Neural cell (in vitro differentiated cells): Measurements from ENCODE around the gene UNKL. TPM values are rescaled to one million over a fixed set of nuclear protein-coding genes. Genes with fewer than 3 reads are reported as not detected.

Experiments used
- H2AFZ ChIP-seq: fragments of 200-600, 300-800 bp; sonication (generic), shearing (Covaris generic); 2 replicates; pipeline ENCODE4 v1.6.0; 2014; ENCODE audit warnings: low read depth, mild to moderate bottlenecking, antibody characterized with exemption, low read length, moderate library complexity
- H3F3A ChIP-seq: fragments of 200-600 bp; shearing (Covaris generic); 2 replicates; pipeline ENCODE4 v1.6.1; 2016; ENCODE audit warnings: mild to moderate bottlenecking, moderate library complexity, mixed read lengths, antibody characterized with exemption, low read length; ENCODE audit not compliant: insufficient read depth, poor library complexity, severe bottlenecking
- H3K27ac ChIP-seq: fragments of 200-600, 300-800 bp; sonication (generic), shearing (Covaris generic); 2 replicates; pipeline ENCODE4 v1.5.1; 2014; ENCODE audit warnings: mild to moderate bottlenecking, low read length, moderate library complexity
- H3K27me3 ChIP-seq: fragments of 300-800, 200-600 bp; sonication (generic), shearing (Covaris generic); 2 replicates; pipeline ENCODE4 v1.6.0; 2014; ENCODE audit warnings: mild to moderate bottlenecking, low read depth, low read length, moderate library complexity; ENCODE audit not compliant: insufficient read depth
- H3K36me3 ChIP-seq: fragments of 300-800, 200-600 bp; sonication (generic), shearing (Covaris generic); 2 replicates; pipeline ENCODE4 v1.5.1; 2014; ENCODE audit warnings: mild to moderate bottlenecking, antibody characterized with exemption, low read length, moderate library complexity; ENCODE audit not compliant: insufficient read depth
- H3K4me2 ChIP-seq: fragments of 300-800, 200-600 bp; sonication (generic), shearing (Covaris generic); 2 replicates; pipeline ENCODE4 v1.6.0; 2014; ENCODE audit warnings: mild to moderate bottlenecking, low read length
- H3K4me3 ChIP-seq: fragments of 300-800, 200-600 bp; sonication (generic), shearing (Covaris generic); 2 replicates; pipeline ENCODE4 v1.5.1; 2014; ENCODE audit warnings: mild to moderate bottlenecking, low read length, moderate library complexity
- H3K79me2 ChIP-seq: fragments of 200-600 bp; shearing (Covaris generic); replicated peaks from 2 replicates; pipeline ENCODE4 v1.6.0; 2014; ENCODE audit warnings: mild to moderate bottlenecking, low read length, moderate library complexity; ENCODE audit not compliant: insufficient read depth
- H3K9ac ChIP-seq: fragments of 300-800, 200-600 bp; sonication (generic), shearing (Covaris generic); 2 replicates; pipeline ENCODE4 v1.6.1; 2016; ENCODE audit warnings: mild to moderate bottlenecking, low read length, mixed read lengths
- H3K9me2 ChIP-seq: fragments of 200-600 bp; shearing (Covaris generic); 2 replicates; pipeline ENCODE4 v1.6.1; 2016; ENCODE audit warnings: mild to moderate bottlenecking, low read length, mixed read lengths; ENCODE audit not compliant: insufficient read depth
- H3K9me3 ChIP-seq: fragments of 200-600, 300-800 bp; sonication (generic), shearing (Covaris generic); 2 replicates; pipeline ENCODE4 v1.6.1; 2016; ENCODE audit warnings: mild to moderate bottlenecking, mixed run types, low read length, moderate library complexity, mixed read lengths
- H4K20me1 ChIP-seq: fragments of 200-600 bp; shearing (Covaris generic); 2 replicates; pipeline ENCODE4 v1.6.1; 2016; ENCODE audit warnings: mild to moderate bottlenecking, mixed run types; ENCODE audit not compliant: insufficient read depth
- EP300 ChIP-seq: fragments of 450-650 bp; conservative IDR thresholded peaks from 2 replicates; pipeline ENCODE4 v1.6.1; 2014; ENCODE audit warnings: antibody characterized with exemption, mild to moderate bottlenecking, moderate library complexity; ENCODE audit not compliant: poor library complexity, severe bottlenecking
- EZH2 ChIP-seq: fragments of 200-600, 300-800 bp; shearing (Covaris generic), sonication (generic); IDR thresholded peaks from 2 replicates; pipeline ENCODE4 v1.6.1; 2014; ENCODE audit warnings: antibody characterized with exemption, low read length, borderline replicate concordance, mild to moderate bottlenecking; ENCODE audit not compliant: insufficient read depth, poor library complexity, severe bottlenecking
- MXI1 ChIP-seq: fragments of 450-650 bp; conservative IDR thresholded peaks from 2 replicates; pipeline ENCODE4 v1.6.1; 2014; ENCODE audit warnings: antibody characterized with exemption, mild to moderate bottlenecking; ENCODE audit not compliant: poor library complexity, severe bottlenecking
- POLR2AphosphoS5 ChIP-seq: IDR thresholded peaks from 2 replicates; pipeline ENCODE4 v1.6.1; 2012
- RAD21 ChIP-seq: fragments of 450-650 bp; conservative IDR thresholded peaks from 2 replicates; pipeline ENCODE4 v1.6.1; 2014; ENCODE audit warnings: antibody characterized with exemption, mild to moderate bottlenecking, moderate library complexity
- SMC3 ChIP-seq: fragments of 450-650 bp; conservative IDR thresholded peaks from 2 replicates; pipeline ENCODE4 v1.6.1; 2014; ENCODE audit warnings: antibody characterized with exemption, mild to moderate bottlenecking, moderate library complexity; ENCODE audit not compliant: poor library complexity
- TAF1 ChIP-seq: IDR thresholded peaks from 2 replicates; pipeline ENCODE4 v1.6.1; 2012; ENCODE audit warnings: low read depth
- polyA plus RNA-seq: library from polyadenylated mRNA; depleted of rRNA; stranded (reverse); fragments of >200 nt; gene quantifications from 2 replicates; pipeline ENCODE4 v1.2.3, GENCODE V29; 2014
- TF ChIP-seq, protein P1 (sequence below): fragments of 450-650 bp; IDR thresholded peaks from 2 replicates; pipeline ENCODE4 v1.5.1; 2014; ENCODE audit warnings: antibody characterized with exemption, mild to moderate bottlenecking, moderate library complexity; ENCODE audit not compliant: poor library complexity, severe bottlenecking
- TF ChIP-seq, protein P2 (sequence below): IDR thresholded peaks from 2 replicates; pipeline ENCODE4 v1.6.1; 2012; ENCODE audit warnings: borderline replicate concordance

The UNKL gene
- polyA plus RNA-seq, 1 donor from 2014 or later, result 11.9 TPM

DNA sequence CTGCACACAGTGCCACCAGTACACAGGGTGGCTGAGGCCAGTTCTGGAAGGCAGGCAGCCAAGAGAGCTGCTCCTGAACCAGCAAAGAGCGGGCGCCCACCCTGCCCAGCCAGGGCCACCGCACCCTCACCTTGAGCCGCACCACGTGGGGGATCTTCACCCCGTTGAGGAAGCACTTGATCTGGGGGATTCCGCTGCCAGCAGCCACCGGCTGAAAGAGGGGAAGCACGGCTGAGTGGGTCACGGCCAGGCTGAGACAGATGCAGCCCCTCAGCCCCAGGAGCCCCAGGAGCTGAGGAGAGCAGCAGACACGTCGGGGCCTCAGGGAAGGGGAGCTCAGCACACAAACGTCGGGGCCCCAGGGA is 44.5 kb upstream of the UNKL start:
- Histone ChIP-seq H3K9me3 (no peaks in the 10 kb centered on the region), H3K9ac (no peak overlapping the region), H3K27ac (no peak overlapping the region), H3F3A (no peaks in the 10 kb centered on the region), H3K4me2 (no peak overlapping the region), H3K36me3 (no peaks in the 10 kb centered on the region), H3K27me3 (no peaks in the 10 kb centered on the region), H3K9me2 (no peaks in the 10 kb centered on the region), H2AFZ (no peak overlapping the region), H3K4me3 (no peak overlapping the region), H4K20me1 (no peaks in the 10 kb centered on the region), H3K79me2 (no peaks in the 10 kb centered on the region)
- TF ChIP-seq RAD21, result no peak
- TF ChIP-seq MXI1, result no peak
- TF ChIP-seq POLR2AphosphoS5, result no peak
- TF ChIP-seq, protein P1, sequence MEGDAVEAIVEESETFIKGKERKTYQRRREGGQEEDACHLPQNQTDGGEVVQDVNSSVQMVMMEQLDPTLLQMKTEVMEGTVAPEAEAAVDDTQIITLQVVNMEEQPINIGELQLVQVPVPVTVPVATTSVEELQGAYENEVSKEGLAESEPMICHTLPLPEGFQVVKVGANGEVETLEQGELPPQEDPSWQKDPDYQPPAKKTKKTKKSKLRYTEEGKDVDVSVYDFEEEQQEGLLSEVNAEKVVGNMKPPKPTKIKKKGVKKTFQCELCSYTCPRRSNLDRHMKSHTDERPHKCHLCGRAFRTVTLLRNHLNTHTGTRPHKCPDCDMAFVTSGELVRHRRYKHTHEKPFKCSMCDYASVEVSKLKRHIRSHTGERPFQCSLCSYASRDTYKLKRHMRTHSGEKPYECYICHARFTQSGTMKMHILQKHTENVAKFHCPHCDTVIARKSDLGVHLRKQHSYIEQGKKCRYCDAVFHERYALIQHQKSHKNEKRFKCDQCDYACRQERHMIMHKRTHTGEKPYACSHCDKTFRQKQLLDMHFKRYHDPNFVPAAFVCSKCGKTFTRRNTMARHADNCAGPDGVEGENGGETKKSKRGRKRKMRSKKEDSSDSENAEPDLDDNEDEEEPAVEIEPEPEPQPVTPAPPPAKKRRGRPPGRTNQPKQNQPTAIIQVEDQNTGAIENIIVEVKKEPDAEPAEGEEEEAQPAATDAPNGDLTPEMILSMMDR, result no peak
- TF ChIP-seq TAF1, result no peak
- no peak for TF ChIP-seq EP300
- TF ChIP-seq, protein P2, sequence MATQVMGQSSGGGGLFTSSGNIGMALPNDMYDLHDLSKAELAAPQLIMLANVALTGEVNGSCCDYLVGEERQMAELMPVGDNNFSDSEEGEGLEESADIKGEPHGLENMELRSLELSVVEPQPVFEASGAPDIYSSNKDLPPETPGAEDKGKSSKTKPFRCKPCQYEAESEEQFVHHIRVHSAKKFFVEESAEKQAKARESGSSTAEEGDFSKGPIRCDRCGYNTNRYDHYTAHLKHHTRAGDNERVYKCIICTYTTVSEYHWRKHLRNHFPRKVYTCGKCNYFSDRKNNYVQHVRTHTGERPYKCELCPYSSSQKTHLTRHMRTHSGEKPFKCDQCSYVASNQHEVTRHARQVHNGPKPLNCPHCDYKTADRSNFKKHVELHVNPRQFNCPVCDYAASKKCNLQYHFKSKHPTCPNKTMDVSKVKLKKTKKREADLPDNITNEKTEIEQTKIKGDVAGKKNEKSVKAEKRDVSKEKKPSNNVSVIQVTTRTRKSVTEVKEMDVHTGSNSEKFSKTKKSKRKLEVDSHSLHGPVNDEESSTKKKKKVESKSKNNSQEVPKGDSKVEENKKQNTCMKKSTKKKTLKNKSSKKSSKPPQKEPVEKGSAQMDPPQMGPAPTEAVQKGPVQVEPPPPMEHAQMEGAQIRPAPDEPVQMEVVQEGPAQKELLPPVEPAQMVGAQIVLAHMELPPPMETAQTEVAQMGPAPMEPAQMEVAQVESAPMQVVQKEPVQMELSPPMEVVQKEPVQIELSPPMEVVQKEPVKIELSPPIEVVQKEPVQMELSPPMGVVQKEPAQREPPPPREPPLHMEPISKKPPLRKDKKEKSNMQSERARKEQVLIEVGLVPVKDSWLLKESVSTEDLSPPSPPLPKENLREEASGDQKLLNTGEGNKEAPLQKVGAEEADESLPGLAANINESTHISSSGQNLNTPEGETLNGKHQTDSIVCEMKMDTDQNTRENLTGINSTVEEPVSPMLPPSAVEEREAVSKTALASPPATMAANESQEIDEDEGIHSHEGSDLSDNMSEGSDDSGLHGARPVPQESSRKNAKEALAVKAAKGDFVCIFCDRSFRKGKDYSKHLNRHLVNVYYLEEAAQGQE, result no peak
- no peak for TF ChIP-seq EZH2
- TF ChIP-seq SMC3, result no peak

DNA sequence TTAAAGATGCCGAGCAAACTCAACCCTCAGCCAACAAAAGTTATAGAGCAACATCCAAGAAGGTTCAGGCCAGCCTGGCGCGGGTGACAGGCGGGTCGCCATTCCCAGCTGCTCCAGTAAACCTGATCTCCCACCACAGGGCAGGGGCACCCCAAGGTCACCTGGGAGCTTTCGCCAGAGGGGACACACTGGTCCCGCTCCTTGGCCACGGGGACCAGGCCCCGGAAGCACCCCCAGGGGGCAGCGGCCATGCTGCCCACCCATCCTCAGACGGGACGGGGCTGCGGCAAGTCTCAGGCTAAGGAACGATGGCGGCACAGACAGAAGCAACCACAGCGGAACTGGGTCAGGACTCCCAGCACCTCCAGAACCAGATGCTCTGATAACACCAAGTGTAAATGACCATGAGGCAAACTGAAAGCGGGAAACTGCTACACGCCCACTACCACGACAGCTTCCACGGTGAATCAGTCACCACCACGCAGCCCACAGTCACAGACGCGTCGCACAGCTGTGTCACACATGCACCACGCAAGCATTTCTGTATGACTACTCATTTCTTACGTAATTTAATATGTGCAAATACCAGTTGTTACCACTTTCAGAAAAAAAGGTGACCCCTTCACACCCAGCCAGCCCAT is 44.0 kb upstream of the UNKL start:
- Histone ChIP-seq H3K27me3 (no peaks in the 10 kb centered on the region), H3K27ac (no peak overlapping the region), H3F3A (no peaks in the 10 kb centered on the region), H3K79me2 (no peaks in the 10 kb centered on the region), H3K9me3 (no peaks in the 10 kb centered on the region), H3K9ac (no peak overlapping the region), H4K20me1 (no peaks in the 10 kb centered on the region), H3K4me3 (no peak overlapping the region), H3K36me3 (no peaks in the 10 kb centered on the region), H2AFZ (no peak overlapping the region), H3K4me2 (no peak overlapping the region), H3K9me2 (no peaks in the 10 kb centered on the region)
- TF ChIP-seq RAD21 (no peak), TAF1 (no peak), MXI1 (no peak), POLR2AphosphoS5 (no peak), EP300 (no peak), EZH2 (no peak), SMC3 (no peak)
- TF ChIP-seq, protein P2, result no peak
- TF ChIP-seq, protein P1, result no peak
